Glomerular visceral epithelial cell (primary cell): Measurements from ENCODE around the gene MTNR1B.

ENCODE experiments used
- DNase-seq: peaks from one replicate; pipeline ENCODE4 v3.0.0-alpha.2; 2016; ENCODE audit errors: extremely low spot score

MTNR1B gene

DNA sequence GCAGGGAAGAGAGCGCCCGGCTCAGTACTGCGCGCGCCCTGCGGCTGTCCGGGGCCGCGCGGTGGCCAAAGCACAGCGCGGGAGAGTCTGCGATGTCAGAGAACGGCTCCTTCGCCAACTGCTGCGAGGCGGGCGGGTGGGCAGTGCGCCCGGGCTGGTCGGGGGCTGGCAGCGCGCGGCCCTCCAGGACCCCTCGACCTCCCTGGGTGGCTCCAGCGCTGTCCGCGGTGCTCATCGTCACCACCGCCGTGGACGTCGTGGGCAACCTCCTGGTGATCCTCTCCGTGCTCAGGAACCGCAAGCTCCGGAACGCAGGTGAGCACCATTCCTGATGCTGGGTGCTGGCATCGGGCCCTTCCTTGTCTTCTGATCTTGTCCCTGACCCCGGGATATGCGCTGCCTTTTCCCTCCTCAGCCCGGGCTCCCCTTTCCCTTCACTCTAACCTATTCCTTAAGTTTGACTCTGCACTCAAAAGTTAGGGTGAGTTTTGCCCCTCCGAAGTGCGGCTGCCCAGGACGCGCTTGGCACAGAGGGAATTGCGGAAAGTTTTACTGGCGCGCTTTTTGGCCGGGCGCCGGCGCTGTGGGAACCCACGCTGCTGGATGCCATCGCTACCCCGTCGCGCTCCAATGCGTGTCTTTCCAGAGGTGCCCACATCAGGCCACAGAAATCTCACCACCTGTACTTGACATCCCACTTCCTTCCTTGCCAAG is at the start of gene MTNR1B:
Gene MTNR1B, plus strand, starts transcription at position 18 of the 714 bp plus-strand sequence. Its CDS starts 75 bp downstream, at position 93.
- DNase-seq = no peak

DNA sequence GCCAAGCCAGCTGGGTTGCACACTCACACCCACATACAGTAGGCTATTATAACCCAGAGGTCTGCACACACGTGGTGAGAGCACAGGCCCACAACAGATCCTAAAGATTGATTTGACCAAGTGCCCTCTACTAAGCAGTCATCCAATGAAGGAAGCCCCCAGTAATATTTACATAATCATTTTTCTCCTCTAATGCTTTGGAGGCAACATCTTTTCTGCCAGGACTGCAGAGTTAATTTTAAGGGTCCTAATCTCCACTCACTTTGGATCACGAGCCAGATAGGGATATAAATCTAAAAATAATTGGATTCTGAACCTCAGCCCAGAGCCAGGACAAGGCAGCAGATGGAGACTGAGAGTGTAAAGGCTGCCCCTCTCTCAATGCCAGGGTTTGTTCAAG is 49.1 kb upstream of the MTNR1B start:
- no peak for DNase-seq

DNA sequence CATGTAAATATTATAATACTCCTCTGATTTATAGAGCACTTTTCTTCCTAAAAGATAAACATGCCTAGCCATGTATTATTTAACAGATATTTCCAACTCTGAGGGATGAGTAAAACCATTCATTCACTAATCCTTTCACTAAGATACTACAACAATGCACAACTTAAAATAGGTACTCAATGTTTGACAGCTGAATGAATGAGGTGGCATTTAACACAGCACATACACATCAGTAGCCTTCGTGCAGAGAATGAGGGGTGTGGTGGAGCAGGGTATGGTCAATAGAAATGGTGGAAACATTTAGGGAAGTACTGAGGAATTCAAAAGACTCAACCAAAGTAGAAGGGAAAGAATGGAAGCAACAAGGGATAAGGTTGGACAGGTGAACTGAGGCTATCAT is 46.7 kb upstream of the MTNR1B start:
- DNase-seq = no peak

DNA sequence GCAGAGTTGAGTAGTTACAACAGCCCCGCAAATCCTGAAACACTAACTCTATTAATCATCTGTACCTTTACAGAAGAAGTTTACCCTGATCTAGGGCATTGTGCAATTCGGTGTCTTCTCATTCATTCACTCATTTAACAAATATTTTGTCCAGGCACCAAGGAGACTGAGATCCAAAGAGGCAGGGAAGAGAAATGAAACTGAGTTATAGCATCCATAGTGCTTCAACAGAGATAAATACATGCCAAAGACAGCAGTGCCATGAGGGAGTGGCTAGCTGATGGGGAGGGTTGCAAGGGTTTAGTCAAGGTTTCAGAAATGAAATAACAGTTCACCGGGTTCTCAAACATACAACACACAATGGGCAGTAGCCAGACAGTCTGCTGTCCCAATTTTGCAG is 40.2 kb upstream of the MTNR1B start:
- no peak for DNase-seq

DNA sequence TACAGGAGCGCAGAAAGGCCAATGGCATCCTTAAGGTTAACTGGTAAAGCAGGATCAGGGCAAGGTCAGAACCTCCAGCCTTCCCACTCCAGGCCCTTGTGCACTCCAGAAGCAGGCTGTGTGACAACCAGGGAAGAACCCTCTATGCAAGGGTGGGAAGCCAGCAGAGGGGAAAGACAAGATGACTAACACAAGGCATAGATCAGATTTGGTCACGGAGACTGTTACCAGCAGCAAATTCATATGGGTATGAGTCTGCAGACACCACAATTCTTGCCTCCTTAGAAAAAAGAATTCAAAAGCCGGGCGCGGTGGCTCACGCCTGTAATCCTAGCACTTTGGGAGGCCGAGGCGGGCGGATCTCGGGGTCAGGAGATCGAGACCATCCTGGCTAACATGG is 39.8 kb upstream of the MTNR1B start:
- peak; percentile 11 for DNase-seq

DNA sequence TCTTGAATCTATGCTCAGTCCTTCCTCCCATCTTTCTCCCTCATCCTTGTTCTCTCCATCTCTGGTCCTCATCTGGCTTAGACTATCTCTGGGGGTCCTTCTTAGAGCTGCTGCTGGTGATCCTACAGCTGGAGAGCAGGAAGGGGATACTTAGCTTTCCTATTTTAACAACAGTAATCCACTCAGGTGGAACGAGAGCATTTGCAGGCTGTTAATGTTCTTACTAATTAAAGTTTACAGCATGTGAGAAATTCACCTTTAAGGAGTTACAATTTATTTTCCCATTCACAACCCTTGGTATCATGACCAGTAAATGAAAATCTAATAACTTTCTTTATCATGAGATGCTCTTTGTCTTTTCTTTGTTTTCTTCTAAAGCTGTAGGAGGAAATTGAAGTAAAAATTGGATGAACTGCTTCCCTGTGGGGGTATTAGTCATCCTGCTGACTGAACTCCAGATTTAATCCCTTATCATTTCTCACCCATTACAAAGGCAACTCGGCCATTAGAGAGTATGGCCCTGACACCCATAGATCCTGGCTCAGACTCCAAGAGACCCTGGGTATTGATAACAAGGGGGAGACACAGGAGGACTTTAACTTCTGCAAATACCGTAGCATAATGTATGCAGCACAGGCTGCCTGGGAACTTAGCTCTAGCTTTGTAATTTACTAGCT is 37.6 kb upstream of the MTNR1B start:
- DNase-seq = peak; percentile 26

DNA sequence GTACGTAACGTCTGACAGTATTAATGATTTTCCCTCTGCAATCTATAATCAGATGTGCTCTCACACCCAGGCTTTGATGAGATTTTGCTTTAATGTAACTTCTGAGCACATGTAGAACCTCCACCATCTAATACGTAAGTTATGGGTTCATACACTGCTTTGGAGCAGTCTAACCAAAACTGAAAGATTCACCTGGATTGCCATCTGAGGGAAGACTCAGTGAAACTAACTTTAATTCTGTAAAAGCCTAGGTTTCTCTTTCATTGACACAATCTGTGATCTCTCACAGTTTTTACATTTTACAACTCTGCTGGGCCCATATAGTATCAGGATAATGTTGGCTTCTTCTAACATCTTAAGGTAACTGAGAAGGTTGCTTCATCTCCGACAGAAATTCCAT is 30.1 kb upstream of the MTNR1B start:
- DNase-seq = no peak

DNA sequence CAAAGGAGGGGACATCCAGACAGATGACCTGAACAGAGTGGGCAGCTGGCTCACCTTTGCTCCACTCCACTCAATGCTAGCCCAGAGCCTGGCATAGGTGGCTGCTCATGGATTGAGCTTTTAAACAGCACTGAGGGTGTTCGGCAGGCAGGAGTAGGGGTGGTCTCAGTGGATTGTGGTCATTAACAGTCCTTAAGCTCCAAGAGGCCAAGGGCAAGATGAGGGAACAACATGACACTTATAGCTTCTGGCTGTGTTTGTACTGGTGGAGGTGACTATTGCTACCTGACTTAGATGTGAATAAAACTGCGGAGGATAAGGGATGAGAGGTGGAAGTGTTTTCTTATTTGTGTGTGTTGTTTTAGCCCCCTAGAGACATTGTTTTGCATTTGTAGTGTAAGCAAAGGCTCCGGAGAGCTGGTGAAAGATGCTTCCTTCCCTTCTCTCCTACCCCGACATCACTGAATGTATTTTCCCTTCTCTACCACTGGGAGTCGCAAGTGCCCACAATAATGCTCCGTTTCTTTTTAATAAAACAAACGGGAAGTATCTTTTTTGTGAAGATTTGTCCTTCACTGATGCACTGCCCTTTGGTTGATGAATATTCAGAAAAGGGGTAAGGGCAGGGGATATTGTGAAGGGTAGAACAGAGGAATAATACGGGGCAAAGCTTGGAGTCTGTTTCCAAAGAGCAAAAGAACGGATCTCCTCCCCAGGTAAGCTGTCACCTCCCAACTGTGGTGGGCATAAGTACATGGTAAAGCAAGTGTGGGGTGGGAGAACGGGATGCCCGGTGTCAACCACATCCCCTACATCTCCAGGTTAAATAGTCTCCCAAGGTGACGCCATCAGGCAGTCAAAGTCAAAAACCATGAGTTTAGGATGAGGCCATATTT is 27.5 kb upstream of the MTNR1B start:
- peak; percentile 41 for DNase-seq

DNA sequence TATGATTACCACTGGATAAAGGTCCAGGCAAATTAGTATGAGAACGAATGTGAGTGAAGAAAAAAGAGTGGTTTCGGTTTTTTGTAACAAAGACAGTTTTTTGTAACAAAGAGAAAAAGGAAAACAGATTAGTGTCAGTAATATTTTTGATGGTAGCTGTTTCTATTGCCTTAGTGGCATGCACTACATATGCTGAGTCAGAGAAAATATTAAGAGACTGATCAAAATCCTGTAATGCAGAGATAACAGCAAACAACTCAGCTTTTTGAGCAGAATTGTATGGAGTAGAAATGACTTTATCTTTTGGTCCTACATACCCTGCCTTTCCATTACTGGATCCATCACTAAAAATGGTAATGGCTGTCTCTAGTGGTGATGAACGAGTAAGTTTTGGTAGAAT is 22.7 kb upstream of the MTNR1B start:
- no peak for DNase-seq

DNA sequence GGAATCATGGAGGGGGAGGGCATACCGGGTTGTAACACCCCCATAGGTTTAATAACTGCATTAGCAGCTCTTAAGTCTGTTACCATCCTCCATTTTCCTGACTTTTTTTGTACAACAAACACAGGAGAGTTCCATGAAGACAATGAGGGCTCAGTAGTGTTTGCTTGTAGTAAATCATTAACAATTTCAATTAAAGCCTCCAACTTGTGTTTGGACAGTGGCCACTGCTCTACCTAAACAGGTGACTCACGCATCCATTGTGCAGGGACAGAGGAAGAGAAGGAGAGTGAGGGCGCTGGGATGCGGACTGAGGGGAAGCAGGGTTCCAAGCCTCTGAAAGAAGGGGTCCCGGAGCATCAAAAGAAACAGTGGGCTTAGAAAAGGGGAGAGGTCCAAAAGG is 21.3 kb upstream of the MTNR1B start:
- no peak for DNase-seq

DNA sequence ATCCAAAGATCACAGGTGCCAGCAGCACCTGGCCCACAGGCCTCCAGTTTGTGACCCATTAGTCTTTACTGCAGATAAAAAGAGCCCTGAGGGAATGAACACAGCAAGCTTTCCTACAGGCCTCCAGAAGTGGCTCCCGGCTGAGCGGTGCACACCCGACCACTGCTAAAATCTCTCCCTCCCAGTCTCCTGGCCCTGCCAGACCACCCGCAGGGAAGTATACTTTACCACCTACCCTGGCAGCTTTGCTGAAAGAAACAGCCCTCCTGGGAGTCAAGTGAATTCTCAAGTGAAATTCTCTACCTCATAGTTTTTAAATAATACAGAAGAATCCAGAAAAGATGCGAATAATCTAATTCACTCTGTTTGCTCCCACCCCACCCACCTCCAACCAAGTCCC is 15.4 kb upstream of the MTNR1B start:
- no peak for DNase-seq

DNA sequence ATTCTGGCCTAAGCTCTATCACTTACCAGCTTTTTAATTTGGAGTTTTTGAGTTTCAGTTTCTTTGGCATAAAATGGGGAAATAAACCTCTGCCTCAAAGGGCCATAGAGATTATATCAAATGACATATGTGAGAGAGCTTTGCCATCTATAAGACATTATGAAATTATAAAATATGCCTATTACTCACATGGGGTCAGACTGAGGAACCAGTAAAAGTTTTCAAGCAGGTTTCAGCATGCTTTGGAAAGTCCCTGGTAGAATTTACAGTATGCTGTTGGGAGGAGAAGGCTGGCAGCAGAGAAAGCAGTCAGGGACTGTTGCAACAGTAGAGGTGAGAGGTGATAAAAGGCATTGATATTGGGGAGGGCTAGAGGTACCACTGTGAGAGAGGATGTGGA is 13.6 kb upstream of the MTNR1B start:
- DNase-seq = no peak

DNA sequence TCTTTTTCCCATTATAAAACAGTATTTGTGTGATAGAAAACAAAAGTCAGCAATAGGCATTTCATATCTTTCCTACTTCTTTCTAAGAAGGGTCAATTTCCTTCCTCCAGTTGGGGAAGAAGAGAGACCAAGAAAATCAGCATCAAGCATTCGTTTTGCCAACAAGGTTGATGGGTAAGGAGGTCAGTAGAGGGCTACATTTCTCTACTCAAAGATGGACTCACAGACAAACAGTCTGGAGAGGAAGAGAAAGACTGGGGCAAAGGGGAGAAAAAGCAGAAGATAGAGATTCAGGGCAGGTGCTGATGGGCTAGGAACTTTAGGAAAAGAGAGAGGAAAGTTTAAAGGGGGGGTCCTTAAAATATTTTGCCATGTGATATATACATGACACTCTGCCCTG is 8.6 kb upstream of the MTNR1B start:
- no peak for DNase-seq

DNA sequence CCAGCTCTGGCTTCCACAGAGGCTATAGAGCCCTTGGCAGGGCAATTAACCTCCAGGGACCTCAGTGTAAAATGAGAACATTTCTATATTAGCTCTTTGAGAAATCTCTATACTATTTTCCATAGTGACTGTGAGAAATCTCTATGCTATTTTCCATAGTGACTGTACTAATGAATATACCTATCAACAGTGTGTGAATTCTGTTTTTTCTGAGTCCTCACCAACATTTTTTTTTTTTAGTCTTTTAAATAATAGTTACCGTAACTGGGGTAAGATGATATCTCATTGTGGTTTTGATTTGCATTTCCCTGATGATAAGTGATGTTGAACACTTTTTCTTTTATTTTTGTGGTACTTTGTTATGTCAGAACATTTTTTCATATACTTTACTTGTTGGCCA is 7.0 kb upstream of the MTNR1B start:
- no peak for DNase-seq

DNA sequence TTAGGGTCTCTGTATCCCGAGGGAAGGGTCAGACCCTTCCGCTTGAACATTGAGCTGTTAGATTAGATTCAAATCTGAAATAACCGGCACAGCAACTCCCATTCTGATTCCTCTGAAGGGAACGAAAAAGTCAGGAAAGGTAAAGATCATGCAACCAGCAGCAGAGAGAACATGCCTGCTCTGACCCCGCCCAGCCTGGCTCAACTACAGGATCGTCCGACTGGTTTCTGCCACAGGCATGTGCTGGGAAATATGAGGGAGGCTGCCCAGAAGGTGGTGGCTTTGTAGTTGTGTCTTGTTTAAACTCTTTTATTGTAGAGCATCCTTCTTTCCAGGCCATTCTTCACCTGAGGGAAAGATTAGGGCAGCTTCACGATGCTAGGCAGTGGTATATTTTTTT is 5.0 kb upstream of the MTNR1B start:
- no peak for DNase-seq

DNA sequence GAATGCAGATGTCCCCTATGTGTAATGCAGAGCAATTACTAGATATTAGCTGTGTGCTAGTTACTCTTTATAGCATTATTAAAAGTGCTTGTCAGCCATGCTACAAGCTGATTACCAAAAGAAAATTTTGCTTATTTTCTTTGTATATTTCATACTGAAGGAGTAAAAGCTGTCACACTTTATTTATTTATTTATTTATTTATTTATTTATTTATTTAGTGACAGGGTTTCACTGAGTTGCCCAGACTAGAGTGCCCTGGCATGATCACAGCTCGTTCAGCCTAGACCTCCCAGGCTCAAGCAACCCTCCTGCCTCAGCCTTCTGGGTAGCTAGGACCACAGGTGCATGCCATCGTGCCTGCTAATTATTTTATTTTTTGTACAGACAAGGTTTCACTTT is 4.3 kb upstream of the MTNR1B start:
- DNase-seq = no peak

DNA sequence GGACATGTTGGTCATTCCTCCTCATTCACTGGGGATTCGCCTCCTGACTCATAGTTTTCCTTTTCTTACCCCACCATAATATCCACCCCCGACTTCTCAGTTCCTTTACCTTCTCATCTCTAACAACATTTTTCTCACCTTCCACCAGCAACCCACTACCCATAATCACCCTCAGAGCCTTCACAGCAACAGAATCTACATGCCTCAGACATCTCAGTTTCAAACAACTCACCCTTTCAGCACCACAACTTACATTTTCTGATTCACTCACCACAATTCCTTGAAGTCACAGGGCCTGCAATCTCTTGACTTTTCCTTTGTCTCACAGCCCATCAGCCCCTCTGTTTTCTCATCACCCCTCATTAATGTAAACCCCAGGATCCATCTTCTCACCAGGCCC is 2.3 kb upstream of the MTNR1B start:
- no peak for DNase-seq

DNA sequence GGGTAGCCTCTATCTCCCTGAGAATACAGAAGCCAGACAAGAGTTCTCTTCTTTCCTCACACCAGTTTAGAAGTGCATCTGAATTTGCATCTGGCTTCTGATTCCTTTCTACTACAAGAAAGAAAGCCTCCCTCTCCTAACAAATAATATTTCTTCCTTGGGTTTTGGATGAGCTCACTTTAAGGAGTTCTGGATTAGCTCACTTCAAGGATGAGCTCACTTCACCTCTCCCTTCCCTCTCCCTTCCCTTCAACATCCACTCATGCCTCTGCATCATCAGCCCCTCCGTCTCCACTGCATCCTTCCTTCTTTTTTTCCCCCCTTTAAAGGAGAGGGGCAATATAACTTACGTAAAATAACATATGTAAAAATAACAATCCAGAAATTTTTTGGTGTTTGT is 1.6 kb upstream of the MTNR1B start:
- no peak for DNase-seq

DNA sequence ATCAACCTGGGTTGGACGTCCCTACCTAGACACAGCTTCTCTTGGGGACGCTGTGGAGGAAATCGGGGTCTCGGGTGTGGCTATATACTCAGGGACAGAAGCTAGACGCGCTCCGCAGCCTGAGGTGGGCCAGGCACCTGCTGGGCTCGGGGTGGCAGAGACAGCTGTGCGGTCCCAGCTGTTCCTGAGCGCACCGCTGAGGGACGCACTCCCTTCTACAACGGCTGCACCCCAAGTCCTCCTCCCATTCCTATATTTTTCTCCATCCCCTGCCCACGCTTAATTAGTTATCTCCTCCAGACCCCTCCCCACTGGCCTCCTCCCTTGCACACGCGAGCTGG is 188 bp upstream of the MTNR1B start:
- DNase-seq = no peak

DNA sequence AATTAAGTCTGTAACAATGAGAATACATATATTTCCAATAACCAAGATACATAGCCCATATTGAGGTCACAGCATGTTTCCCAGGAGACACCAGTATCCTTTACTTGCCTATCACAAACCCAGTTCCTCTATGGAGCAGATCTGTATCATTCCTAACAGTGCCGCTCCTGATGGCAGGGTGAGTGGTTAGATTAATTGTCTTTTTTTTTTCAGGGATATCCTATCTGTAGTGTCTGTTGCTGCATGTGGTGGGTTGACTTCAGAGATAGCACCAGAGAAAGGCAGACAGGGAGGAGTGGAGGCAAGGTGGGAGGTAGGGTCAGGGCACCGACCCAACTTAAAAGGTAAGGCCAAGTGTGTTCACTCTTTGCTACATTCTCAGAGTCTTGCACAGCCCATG is 2.8 kb downstream of the MTNR1B start:
- no peak for DNase-seq

DNA sequence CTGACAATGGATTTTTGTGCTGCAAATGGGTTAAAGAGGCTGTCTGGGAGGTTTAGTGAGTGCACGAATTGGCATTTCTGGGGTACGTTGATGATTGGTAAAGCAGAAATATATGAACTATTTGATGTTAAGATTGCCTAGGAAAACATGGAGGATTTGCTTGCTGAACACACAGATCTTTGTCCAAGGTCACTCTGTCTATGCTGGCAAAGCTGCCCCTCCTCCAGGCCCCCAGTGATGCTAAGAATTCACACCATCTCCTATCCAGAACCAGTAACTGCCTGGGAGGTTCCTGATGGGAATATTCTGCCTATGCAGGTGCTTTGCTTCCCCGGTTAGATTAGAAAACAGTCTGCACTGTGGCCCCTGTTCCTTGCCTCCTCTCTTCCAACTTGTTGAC is 5.8 kb downstream of the MTNR1B start:
- DNase-seq = no peak

DNA sequence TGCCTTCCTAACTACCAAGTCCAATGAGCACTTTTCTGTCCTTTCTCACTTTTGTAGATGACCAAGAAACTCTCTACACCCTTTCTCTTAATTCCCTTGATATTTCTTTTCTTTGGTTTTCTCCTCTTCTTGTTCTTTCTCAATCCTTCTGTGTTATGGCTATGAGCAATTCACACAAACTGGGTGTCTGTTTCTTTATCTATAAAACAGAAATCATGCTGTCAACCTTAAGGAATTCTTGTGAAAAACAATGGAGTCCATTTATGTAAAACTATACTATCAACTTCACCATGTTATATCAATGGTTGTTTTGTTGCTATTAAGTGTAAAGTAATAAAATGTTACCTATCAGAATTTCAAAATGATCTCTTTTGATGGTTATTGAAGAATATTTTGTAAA is 7.2 kb downstream of the MTNR1B start:
- no peak for DNase-seq

DNA sequence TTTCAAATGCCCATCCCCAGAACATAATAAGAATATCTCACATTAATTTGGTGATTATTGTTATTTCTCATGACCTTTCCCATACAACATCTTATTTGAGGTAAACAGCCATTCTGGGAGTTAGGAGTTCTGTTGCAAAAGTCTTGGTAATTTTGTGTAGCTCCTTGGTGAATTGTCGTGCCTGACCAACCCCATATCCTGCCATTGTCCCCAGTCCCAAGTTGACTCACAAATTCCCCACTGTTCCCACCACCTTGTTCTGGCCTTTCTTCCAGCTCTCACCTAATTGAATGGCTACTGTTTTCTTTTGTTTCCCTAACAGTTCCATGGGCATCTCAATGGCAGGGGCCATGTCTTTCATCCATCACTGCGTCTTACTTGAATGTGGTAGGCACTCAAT is 8.0 kb downstream of the MTNR1B start:
- DNase-seq = no peak
